OCI-LY7 (cell line): ENCODE results near the gene EFCAB5. TPM values are rescaled to one million over a fixed set of nuclear protein-coding genes. Genes with fewer than 3 reads are reported as not detected.
"Not testable (repeated sequence)": the region's sequence is repeated elsewhere in the genome, so short reads cannot be mapped to it uniquely, and the experiment has no call there.

Experiments used
- BruUV-seq: library from RNA; stranded (reverse); fragments of 400-500 nt; replicated peaks from 2 replicates; lab custom pipeline; 2021; lab: Mats Ljungman, UMichigan
- CTCF ChIA-PET: fragments of 300-600 bp; sonication (Branson Sonifier 250); formaldehyde crosslinking; loops from one replicate; lab custom pipeline; 2022; ENCODE audit warnings: antibody characterized with exemption; ENCODE audit not compliant: unreplicated experiment; lab: Charles Lee
- POLR2A ChIA-PET: fragments of 300-600 bp; sonication (Branson Sonifier 250); formaldehyde crosslinking; loops from one replicate; lab custom pipeline; 2022; ENCODE audit warnings: antibody characterized with exemption; lab: Charles Lee
- DNase-seq: peaks from one replicate; pipeline ENCODE4 v3.0.0-alpha.2; 2015; ENCODE audit warnings: low spot score
- H2AFZ ChIP-seq: fragments of 200-600 bp; sonication (generic), shearing (Covaris generic); 2 replicates; pipeline ENCODE4 v1.6.1; 2014; ENCODE audit warnings: mild to moderate bottlenecking, antibody characterized with exemption, low read length, moderate library complexity
- H3K27ac ChIP-seq: fragments of 200-600 bp; sonication (generic); 2 replicates; pipeline ENCODE4 v1.5.1; 2014; ENCODE audit warnings: mixed run types, low read depth, mild to moderate bottlenecking, moderate library complexity, low read length, inconsistent platforms; ENCODE audit not compliant: poor library complexity, severe bottlenecking
- H3K36me3 ChIP-seq: fragments of 200-600 bp; sonication (generic); 2 replicates; pipeline ENCODE4 v1.6.1; 2014; ENCODE audit warnings: mild to moderate bottlenecking, antibody characterized with exemption, low read length, moderate library complexity, mixed read lengths; ENCODE audit not compliant: insufficient read depth
- H3K4me1 ChIP-seq: fragments of 200-600 bp; sonication (generic); 2 replicates; pipeline ENCODE4 v1.5.1; 2014; ENCODE audit warnings: mild to moderate bottlenecking, low read length; ENCODE audit not compliant: insufficient read depth, poor library complexity, severe bottlenecking
- H3K4me2 ChIP-seq: fragments of 200-600 bp; sonication (generic); 2 replicates; pipeline ENCODE4 v1.6.1; 2014; ENCODE audit warnings: mild to moderate bottlenecking, low read length
- H3K4me3 ChIP-seq: fragments of 200-600 bp; sonication (generic); 2 replicates; pipeline ENCODE4 v1.5.1; 2014; ENCODE audit warnings: mild to moderate bottlenecking, low read depth, low read length; ENCODE audit not compliant: poor library complexity, severe bottlenecking
- H3K79me2 ChIP-seq: fragments of 200-600 bp; sonication (generic); 2 replicates; pipeline ENCODE4 v1.6.1; 2016; ENCODE audit warnings: low read depth, mild to moderate bottlenecking, low read length, moderate library complexity, mixed read lengths; ENCODE audit not compliant: insufficient read depth
- H3K9me2 ChIP-seq: fragments of 200-600 bp; sonication (generic); 2 replicates; pipeline ENCODE4 v1.6.1; 2016; ENCODE audit warnings: mild to moderate bottlenecking, low read length, mixed read lengths; ENCODE audit not compliant: insufficient read depth
- H3K9me3 ChIP-seq: fragments of 200-600 bp; sonication (generic); 2 replicates; pipeline ENCODE4 v1.6.1; 2014; ENCODE audit warnings: mild to moderate bottlenecking, mixed run types, low read length, mixed read lengths
- H4K20me1 ChIP-seq: fragments of 200-600 bp; sonication (generic); 2 replicates; pipeline ENCODE4 v1.6.1; 2014; ENCODE audit warnings: mild to moderate bottlenecking, antibody characterized with exemption, low read length, moderate library complexity, mixed read lengths; ENCODE audit not compliant: insufficient read depth
- CTCF ChIP-seq: fragments of 200-600 bp; sonication (generic); conservative IDR thresholded peaks from 2 replicates; pipeline ENCODE4 v1.5.1; 2014; ENCODE audit warnings: mild to moderate bottlenecking, antibody characterized with exemption, low read length, moderate library complexity, mixed read lengths
- EZH2phosphoT487 ChIP-seq: fragments of 200-600 bp; sonication (generic); IDR thresholded peaks from 2 replicates; pipeline ENCODE4 v1.6.1; 2018; ENCODE audit warnings: low read depth, borderline replicate concordance, mild to moderate bottlenecking, mixed run types, antibody characterized with exemption, low read length, moderate library complexity, mixed read lengths
- intact Hi-C: fragments of 100-400 bp; cut with micrococcal nuclease; formaldehyde crosslinking; loops from one replicate; pipeline ENCODE4 v1.10.0; 2022; ENCODE audit not compliant: unreplicated experiment
- total RNA-seq, 2 experiments: library from RNA; depleted of rRNA in 1 of 2; stranded (reverse); fragments of >200 nt in 1 of 2; shearing (Covaris generic) in 1 of 2; gene quantifications; 2 replicates each; pipeline ENCODE4 v1.2.3, GENCODE V29; 2014 to 2022

The EFCAB5 gene
- total RNA-seq, 2 experiments from 2014 or later, result 1.9 to 2.2 TPM

- TF ChIP-seq CTCF, result no peak
- Histone ChIP-seq H3K9me2 (no peaks in the 10 kb centered on the region), H3K4me1 (no peaks in the 10 kb centered on the region), H3K79me2 (peaks cover 64% of the 10 kb centered on the region), H3K4me3 (no peak overlapping the region), H3K9me3 (no peaks in the 10 kb centered on the region), H3K27ac (no peak overlapping the region), H2AFZ (no peak overlapping the region), H3K4me2 (no peak overlapping the region), H3K36me3 (peaks cover 94% of the 10 kb centered on the region), H4K20me1 (no peaks in the 10 kb centered on the region)
- no peak for DNase-seq
- no TSS peak for BruUV-seq
- intact Hi-C loops, result no loop called here
- ChIA-PET CTCF (no interaction called here), POLR2A (interaction anchor here (0.7 kb wide), 1 partner anchor 19 kb away, joined by 8 read pairs; no protein-coding TSS in a partner anchor)
These were observed 191.8 kb downstream of the EFCAB5 start for GRCh38 chr17:30133197-30133596.

- Histone ChIP-seq H3K79me2 (peaks cover 63% of the 10 kb centered on the region), H3K9me3 (no peaks in the 10 kb centered on the region), H3K4me1 (no peaks in the 10 kb centered on the region), H4K20me1 (no peaks in the 10 kb centered on the region), H3K4me3 (no peak overlapping the region), H3K36me3 (peaks cover 89% of the 10 kb centered on the region), H2AFZ (no peak overlapping the region), H3K9me2 (no peaks in the 10 kb centered on the region), H3K4me2 (no peak overlapping the region), H3K27ac (no peak overlapping the region)
- ChIA-PET CTCF (no interaction called here), POLR2A (interaction anchor here (0.8 kb wide), 1 partner anchor 17 kb away, joined by 4 read pairs; no protein-coding TSS in a partner anchor)
- TF ChIP-seq EZH2phosphoT487, result no peak
- TF ChIP-seq CTCF, result no peak
- no peak for DNase-seq
- intact Hi-C loops, result no loop called here
- TSS peak; percentile 8 for BruUV-seq
These were observed 193.1 kb downstream of the EFCAB5 start for GRCh38 chr17:30134551-30134950.

GRCh38 chr17:30137158-30137557 lies 195.7 kb downstream of the EFCAB5 start:
- Histone ChIP-seq H3K9me2 (no peaks in the 10 kb centered on the region), H2AFZ (no peak overlapping the region), H3K4me2 (no peak overlapping the region), H3K36me3 (peaks cover 71% of the 10 kb centered on the region), H3K9me3 (no peaks in the 10 kb centered on the region), H3K4me3 (no peak overlapping the region), H3K27ac (no peak overlapping the region), H3K79me2 (peaks cover 64% of the 10 kb centered on the region), H4K20me1 (no peaks in the 10 kb centered on the region), H3K4me1 (no peaks in the 10 kb centered on the region)
- intact Hi-C loops, result no loop called here
- ChIA-PET CTCF (no interaction called here), POLR2A (no interaction called here)
- TF ChIP-seq CTCF (no peak), EZH2phosphoT487 (no peak)
- no peak for DNase-seq
- no TSS peak for BruUV-seq

GRCh38 chr17:30147860-30148259 lies 206.4 kb downstream of the EFCAB5 start:
- H2AFZ ChIP-seq, CTCF ChIA-PET, H3K9me3 ChIP-seq, H3K4me3 ChIP-seq, intact Hi-C loops, H3K4me1 ChIP-seq, H3K4me2 ChIP-seq, DNase-seq, H3K27ac ChIP-seq, H3K9me2 ChIP-seq, POLR2A ChIA-PET, BruUV-seq, H4K20me1 ChIP-seq: not testable (repeated sequence)
- Histone ChIP-seq H3K36me3 (peaks cover 44% of the 10 kb centered on the region), H3K79me2 (peaks cover 66% of the 10 kb centered on the region)
